ENCODE results near the gene PPME1. TPM values are rescaled to one million over a fixed set of nuclear protein-coding genes. Genes with fewer than 3 reads are reported as not detected.

PPME1 gene
- total and polyA plus RNA-seq, 12 donors: 24.2 to 35.3 (median 30.0) TPM

- peaks cover 0 to 3% (median 0%) of the 10 kb centered on the region in 9 donors for H3K36me3 ChIP-seq
- no peak overlapping the region for H3K27ac ChIP-seq
- intact Hi-C loops (cut with DNase I): no loop called here
- peaks cover 0 to 11% (median 0%) of the 10 kb centered on the region in 11 donors for H3K9me3 ChIP-seq
- no peak for DNase-seq
- no peak for ATAC-seq
- no peak for TF ChIP-seq CTCF (IDR thresholded peaks at IDR 0.05)
- H3K4me3 ChIP-seq: no peak overlapping the region
- no peaks in the 10 kb centered on the region for H3K27me3 ChIP-seq
- H3K4me1 ChIP-seq: peaks cover 0 to 6% (median 0%) of the 10 kb centered on the region in 9 donors
- WGBS, 2 donors: 97 to 99% methylated on average over 2 of the region's 2 CpGs
Measured at GRCh38 chr11:74196781-74197486, 25.8 kb downstream of the PPME1 start.

GRCh38 chr11:74203966-74204365, 32.9 kb downstream of the PPME1 start:
- no peak for DNase-seq
- ATAC-seq: no peak
- WGBS, 2 donors: 92% methylated on average over 2 of the region's 2 CpGs
- Histone ChIP-seq H3K27me3 (no peaks in the 10 kb centered on the region), H3K4me1 (no peaks in the 10 kb centered on the region), H3K9me3 (no peaks in the 10 kb centered on the region), H3K27ac (no peak overlapping the region), H3K36me3 (peaks cover 0 to 53% (median 12%) of the 10 kb centered on the region in 9 donors), H3K4me3 (no peak overlapping the region)
- no peak for TF ChIP-seq CTCF (IDR thresholded peaks at IDR 0.05)
- intact Hi-C loops (cut with DNase I): no loop called here

GRCh38 chr11:74204701-74205100, 33.6 kb downstream of the PPME1 start:
- WGBS, 2 donors: 89 to 92% methylated on average over 1 of the region's 1 CpG
- no peak for TF ChIP-seq CTCF (IDR thresholded peaks at IDR 0.05)
- DNase-seq (no peak), ATAC-seq (no peak)
- H3K4me1 ChIP-seq: no peaks in the 10 kb centered on the region
- H3K4me3 ChIP-seq: no peak overlapping the region
- no peaks in the 10 kb centered on the region for H3K9me3 ChIP-seq
- no peak overlapping the region for H3K27ac ChIP-seq
- peaks cover 0 to 60% (median 12%) of the 10 kb centered on the region in 9 donors for H3K36me3 ChIP-seq
- no peaks in the 10 kb centered on the region for H3K27me3 ChIP-seq
- intact Hi-C loops (cut with DNase I): no loop called here

GRCh38 chr11:74205181-74205580, 34.1 kb downstream of the PPME1 start:
- intact Hi-C loops (cut with DNase I): no loop called here
- no peaks in the 10 kb centered on the region for H3K27me3 ChIP-seq
- no peaks in the 10 kb centered on the region for H3K4me1 ChIP-seq
- H3K36me3 ChIP-seq: peaks cover 0 to 65% (median 14%) of the 10 kb centered on the region in 9 donors
- H3K4me3 ChIP-seq: no peak overlapping the region
- no peak overlapping the region for H3K27ac ChIP-seq
- no peak for DNase-seq
- no peak for ATAC-seq
- WGBS, 2 donors: 48 to 97% methylated on average over 1 of the region's 1 CpG
- no peak for TF ChIP-seq CTCF (IDR thresholded peaks at IDR 0.05)
- no peaks in the 10 kb centered on the region for H3K9me3 ChIP-seq
